Spleen (tissue), 7 donors: ENCODE data around the gene SGCA.

Experiments
- POLR2A ChIP-seq, 3 donors: fragments of 450-650 bp; IDR thresholded peaks; one replicate each; pipeline ENCODE4 v1.5.1; 2017; ENCODE audit warnings: antibody characterized with exemption in 3 of 3, mild to moderate bottlenecking in 1 of 3
- TF ChIP-seq, protein P1 (sequence below), 11 experiments: fragments of 200-600 bp in 7 of 11; fragments of 450-650 bp in 4 of 11; sonication (generic) in 4 of 11; IDR thresholded peaks in 8 of 11; conservative IDR thresholded peaks in 3 of 11; 1 replicate in 7 of 11; 2 replicates in 4 of 11; pipeline versions ENCODE4 v1.4.0 to v1.8.0; 2016 to 2021; ENCODE audit warnings: antibody characterized with exemption in 11 of 11, inconsistent platforms in 4 of 11, mild to moderate bottlenecking in 1 of 11
- donor health status: DM: no; HTN: no; CAD: no; lungs with moderate emphysema.
- donor health status: DM: no; HTN: no; CAD: no.
- donor health status: DM: no; HTN: no; CAD: no.

DNA sequence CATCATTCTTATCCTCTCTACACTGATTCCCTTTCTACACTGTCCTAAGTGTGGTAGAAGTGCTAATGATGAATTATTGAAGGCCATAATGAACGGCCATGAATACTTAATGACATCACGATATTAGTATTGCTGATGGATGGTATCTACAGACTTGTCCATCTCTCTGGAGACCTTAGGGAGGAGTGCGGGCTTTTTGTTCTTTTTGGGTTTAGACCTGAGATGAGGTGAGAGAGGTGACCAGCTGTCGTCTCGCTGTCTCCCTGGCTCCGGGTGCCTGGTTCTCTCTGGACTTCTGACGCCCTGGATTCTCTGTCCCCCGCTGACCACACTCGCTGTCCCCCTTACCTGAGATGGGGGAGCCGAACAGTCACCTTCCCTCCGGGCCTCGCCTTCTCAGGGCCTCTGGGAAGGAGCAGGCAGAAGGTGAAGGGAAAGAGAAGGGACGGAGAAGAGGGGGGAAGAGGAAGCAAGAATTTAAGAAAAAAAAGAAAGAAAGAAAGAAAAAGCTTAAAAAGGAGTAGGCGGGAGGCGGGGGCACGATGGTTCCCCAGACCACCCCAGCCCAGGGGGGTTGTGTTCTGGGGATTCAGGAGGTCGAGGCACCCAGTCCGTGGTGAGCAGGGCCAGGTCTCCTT lies 17.1 kb downstream of the SGCA start:
- TF ChIP-seq, protein P1, sequence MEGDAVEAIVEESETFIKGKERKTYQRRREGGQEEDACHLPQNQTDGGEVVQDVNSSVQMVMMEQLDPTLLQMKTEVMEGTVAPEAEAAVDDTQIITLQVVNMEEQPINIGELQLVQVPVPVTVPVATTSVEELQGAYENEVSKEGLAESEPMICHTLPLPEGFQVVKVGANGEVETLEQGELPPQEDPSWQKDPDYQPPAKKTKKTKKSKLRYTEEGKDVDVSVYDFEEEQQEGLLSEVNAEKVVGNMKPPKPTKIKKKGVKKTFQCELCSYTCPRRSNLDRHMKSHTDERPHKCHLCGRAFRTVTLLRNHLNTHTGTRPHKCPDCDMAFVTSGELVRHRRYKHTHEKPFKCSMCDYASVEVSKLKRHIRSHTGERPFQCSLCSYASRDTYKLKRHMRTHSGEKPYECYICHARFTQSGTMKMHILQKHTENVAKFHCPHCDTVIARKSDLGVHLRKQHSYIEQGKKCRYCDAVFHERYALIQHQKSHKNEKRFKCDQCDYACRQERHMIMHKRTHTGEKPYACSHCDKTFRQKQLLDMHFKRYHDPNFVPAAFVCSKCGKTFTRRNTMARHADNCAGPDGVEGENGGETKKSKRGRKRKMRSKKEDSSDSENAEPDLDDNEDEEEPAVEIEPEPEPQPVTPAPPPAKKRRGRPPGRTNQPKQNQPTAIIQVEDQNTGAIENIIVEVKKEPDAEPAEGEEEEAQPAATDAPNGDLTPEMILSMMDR (IDR thresholded peaks at IDR 0.05 in 8 of 11, conservative IDR thresholded peaks at IDR 0.05 in 3 of 11): no peak
- TF ChIP-seq POLR2A (IDR thresholded peaks at IDR 0.05): no peak
